ENCODE data around the gene ABCA2.

ABCA2 gene

DNA sequence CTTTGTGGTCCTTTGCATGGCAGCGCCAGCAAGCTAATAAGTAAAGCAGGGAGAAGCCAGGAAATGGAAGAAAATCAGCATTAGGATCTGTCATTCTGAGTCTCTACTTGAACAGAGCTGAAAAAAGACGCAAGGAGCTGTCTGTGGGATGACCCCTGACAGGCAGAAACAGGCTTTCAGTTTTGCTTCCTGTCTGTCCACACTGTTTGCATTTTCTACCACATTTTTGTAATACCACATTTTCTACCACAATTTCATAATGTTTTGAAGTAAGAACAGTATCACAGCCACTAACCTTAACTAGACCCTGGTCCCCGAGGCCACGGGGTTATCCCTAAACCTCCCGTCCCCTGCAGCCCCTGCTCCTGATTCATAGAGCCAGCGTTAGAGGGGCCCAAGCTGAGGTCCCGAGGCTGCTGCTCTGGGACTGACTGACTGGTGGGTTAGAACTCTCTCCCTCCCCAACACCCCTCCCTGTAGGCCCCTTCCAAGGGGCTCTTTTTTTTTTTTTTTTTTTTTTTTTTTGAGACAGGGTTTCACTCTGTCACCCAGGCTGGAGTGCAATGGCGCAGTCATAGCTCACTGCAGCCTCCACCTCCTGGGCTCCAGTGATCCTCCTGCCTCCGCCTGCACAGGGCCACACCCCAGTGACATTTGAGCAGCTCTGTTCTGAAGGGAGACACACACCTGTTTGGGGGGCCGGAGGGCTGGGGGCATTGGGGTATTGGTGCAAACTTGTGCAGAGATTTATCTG is 27.7 kb downstream of the ABCA2 start:
- DNase-seq: no peak

DNA sequence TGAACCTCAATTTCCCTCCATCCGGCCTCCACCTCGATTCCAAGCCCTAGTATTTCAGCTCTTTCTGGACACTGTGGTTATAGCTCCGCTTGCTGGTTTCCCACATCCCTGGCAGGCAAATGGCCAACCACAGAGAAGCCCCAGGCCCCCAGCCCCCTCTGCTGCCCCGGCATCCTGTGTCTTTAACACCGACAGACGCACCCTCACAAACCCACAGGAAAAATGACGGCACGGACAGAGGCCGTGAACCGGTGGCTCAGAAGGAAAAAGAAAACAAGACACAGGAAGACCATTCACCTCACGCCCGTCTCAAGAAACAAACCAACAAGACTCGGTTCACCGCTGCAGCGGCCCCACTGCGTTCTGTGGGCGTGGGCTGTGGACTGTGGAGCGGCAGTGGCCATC is 30.2 kb downstream of the ABCA2 start:
- DNase-seq: no peak

DNA sequence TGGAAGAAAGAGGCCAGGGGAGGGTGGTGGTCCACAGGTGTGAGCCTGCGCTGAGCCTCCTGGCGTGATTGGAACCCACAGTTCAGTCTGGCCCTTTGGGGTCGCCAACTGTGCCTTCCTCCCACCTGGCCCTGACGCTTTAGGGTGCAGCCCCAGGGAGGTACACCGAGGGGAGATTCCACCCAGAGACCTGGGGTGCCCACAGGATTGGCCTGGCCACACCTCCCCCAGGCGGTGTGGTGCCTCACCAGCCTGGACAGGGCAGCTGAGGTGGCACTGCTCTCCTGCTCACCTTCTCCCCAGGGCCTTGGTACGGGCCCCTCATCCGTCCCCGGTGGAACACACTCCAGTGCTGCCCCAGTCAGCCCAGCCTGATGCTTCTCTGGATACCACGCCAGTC is 30.7 kb downstream of the ABCA2 start:
- DNase-seq: no peak

DNA sequence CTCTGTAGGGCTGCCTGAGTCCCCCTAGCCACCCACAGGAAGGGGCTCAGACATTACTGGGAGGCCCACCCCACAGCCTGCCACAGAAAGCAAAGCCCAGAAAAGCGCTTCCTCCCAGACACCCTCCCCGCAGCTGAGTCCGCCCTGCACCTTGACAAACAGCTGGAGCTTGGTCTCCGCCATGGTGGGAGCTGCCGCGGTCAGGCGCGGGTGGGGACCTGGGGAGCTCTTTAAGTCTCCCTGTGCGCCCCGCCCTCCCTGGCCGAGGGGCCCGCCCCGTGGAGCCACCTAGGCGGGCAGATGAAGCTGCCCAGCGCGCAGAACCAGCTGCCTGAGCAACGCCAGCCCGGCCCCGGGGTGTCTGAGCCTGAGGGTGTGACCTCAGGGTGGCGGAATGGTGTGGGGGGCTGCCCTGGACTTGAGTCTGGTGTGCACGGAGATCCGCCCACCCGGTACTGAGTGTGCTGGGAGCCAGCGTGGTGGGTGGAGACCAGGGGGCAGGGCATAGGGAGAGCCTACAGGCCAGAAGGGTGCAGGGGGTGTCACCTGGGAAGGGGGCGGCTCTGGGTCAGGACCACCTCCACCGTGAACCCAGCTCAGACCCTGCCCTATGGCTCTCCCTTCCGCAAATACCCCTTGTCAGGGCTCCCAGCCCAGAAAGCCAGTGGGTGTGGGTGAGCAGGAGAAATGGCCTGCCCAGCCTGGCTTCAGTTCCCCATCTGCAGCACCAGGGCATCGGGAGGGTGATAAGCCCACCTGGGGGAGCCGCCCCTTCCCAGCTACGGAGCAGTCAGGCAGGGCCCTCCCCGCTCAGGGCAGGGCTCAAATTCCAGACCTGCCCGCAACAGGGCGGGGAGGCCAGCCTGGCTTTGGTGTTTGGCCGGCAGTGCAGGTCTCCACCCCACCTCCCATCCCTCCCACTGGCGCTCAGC is 31.4 kb downstream of the ABCA2 start, which contains the start of gene CLIC3:
TSS of gene CLIC3 (minus strand) at position 208 of the 932 bp plus-strand sequence. CDS start at position 183, 25 bp downstream.
- DNase-seq: no peak

DNA sequence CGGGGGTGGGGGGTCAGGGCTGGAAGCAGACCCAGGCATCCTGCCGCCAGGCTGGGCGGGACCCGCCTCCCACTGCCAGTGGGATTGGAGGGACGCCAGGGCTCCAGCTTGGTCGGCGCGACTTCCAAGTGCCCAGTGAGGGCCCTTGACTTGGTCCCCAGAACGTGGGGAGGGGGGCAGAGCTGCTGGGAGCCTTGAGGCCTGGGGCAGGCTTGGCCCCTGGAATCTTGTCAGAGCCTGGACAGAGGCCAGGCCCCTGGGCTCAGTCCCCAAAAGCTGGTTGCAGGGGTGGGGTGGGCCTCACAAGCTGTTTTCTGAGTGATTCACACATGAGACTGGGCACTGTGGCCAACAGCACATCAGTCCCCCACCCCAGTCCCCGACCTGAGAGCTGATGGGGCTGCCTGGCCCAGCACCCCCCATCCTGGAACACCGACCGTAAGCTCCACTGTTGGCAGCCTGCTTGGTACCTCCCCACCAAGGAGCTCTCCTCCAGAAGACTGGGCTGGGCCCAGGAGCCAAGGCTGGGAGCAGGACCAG is 32.2 kb downstream of the ABCA2 start:
- peak in 14 of 56 donors; percentile 24 to 52 (median 36) for DNase-seq

DNA sequence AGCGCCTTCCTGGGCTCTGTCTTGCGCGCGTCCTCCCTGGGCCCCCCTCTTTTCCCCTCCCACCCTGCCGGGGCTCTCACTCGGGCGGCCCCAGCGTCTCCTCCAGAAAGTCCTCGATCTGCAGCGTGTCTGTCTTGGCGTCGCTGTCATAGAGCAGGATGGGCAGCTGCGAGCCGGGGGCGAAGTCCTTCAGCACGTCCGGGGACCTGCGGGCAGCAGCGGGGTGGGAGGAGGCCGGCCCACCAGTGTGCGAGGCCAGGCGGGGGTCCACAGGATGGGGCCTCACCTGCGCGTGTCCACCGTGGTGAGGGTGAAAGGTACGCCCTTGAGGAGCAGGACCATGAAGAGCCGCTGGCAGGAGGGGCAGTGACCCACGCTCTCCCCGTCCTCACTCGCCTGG is 32.7 kb downstream of the ABCA2 start:
- DNase-seq: no peak

DNA sequence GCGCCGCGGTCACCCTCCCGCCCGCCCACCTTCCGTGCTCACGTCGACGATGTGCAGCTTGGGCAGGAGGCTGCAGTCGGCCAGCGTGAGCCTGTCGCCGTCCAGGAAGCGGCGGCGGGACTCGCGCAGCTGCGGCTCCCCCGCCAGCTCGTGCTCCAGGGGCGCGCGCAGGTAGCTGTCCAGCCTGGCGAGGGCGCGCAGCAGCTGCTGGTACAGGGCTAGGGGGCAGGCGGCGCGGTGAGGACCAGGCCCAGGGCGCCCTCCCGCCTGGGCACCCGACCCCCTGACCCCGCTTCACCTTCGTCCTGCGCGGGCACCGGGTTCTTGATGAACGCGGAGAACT is 33.2 kb downstream of the ABCA2 start:
- no peak for DNase-seq

DNA sequence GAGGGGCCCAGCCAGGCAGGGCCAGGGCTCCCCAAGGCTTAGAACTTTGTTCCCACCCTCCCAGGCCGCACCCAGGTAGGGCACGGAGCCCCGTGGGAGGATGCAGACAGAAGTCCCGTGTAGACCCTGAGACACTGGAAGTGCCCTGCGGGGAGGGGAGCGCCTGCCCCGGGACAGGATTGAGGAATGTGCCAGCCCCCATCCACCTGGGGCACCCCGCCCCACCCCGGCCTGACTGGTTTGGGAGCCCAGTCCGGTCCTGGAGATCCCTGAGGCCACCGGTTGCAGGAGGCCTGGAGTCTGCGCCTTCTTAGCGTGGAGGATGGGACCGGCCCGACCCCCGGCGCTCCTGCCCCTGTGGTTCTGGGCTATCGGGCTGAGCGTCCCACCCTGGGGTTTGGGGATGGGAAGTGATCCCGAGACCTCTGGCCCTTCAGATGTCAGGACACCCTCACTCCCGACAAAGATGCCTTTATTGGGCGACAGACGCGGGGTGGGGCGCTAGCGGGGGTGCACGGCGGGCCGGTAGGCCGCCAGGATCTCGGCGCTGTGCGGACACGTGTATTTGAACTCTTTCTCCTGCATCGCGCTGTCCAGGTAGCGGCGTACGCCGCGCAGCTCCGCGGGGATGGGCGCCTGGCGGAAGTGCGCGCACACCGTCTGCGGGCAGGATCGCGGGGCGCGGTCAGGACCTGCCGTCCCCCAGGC is 33.7 kb downstream of the ABCA2 start:
- no peak for DNase-seq

DNA sequence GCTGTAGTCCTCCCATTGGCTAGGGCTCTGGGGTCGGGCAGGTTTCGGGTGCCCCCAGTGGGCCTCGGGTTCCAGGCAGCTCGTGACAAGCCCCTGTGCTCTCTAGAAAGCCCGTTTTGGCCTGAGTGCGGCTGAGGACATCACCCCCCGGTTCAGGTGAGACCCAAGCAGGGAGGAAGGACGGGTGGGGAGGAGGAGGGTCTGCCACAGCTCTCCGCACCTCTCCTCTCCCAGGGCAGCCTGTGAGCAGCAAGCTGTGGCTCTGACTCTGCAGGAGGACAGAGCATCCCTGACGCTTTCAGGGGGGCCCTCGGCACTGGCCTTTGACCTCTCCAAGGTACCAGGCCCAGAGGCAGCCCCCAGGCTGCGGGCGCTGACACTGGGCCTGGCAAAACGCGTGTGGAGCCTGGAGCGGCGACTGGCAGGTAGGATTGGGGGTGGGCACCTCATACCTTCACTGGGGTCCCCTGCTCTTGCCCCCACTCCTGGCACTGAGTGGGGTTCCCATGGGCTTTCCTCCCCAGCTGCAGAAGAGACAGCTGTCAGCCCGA is 35.1 kb downstream of the ABCA2 start:
- no peak for DNase-seq

DNA sequence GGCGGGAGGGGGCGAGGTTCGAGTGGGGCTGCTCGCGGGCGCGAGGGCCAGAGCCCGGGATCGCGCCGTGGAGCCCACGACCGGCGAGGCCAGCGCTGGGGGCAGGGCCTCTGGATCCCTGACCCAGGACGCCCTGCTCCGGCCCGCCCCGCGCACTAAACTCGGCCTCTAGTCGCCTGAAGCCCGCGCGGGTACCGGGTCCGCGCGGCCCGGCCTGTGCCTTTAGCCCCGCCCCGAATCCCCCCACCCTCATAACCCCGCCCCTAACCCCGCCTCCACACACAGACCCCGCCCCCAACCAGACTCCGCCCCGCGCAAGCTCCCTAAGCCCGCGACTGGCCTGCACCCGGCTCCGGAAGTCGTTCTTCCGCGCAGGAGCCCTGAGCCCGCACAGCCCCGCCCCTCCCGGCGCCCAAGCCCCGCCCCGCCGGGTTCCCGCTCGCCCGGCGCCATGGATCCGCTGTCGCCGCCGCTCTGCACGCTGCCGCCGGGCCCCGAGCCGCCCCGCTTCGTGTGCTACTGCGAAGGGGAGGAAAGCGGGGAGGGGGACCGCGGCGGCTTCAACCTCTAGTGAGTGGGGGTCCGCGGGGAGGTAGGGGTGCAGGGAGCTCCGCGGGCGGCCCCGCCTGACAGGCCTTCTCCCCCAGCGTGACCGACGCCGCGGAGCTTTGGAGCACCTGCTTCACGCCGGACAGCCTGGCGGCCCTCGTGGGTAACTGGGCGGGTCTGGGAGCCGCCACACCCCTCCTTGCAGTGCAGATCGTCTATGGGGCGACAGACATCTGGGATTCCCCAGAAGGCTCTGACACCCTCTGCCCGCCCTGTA is 35.8 kb downstream of the ABCA2 start, which contains the start of gene PAXX:
TSS of gene PAXX (plus strand) at position 430 of the 826 bp plus-strand sequence. CDS start at position 452, 22 bp downstream.
- DNase-seq: peak; percentile 23 to 94 (median 83)

DNA sequence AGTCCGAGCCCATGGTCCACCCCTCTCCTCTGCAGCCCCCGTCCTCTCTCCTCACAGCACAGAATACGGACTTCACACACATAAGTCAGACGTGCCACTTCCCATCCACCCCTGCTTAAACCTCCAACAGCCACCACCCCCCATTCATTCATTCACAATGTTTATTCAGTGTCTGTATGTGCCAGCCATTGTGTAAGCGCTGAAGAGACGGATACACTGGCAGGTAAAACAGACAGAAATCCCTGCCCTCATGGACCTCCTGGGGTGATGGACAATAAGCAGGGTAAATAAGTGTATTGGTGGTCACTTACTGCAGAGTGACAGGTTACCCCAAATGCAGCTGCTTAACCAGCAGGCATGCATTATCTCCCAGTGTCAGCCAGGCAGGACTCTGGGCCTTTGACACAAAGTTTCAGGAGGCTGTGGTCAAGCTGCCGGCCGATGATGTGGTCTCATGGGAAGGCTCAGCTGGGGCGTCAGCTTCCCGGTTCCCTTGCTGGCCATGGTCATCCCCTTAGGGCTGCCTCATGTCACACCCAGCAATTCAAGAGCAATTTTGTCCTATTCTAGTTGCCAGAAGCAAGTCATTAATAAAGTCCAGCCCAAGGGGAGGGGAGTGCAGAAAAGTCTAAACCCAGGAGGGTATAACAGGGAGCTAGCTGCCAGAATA is 37.7 kb downstream of the ABCA2 start:
- no peak for DNase-seq

DNA sequence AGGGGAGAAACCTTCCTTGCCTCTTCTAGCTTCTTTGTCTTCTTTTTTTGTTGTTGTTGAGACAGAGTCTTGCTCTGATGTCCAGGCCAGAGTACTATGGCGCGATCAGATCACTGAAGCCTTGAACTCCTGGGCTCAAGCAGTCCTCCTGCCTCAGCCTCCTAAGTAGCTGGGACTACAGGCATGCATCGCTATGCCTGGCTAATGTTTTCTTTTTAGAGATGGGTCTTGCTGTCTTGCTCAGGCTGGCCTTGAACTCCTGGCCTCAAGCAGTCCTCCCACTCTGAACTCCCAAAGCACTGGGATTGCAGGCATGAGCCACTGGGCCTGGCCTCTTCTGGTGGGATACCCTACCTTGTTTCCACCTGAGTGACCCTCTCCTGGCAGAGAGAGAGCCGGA is 39.2 kb downstream of the ABCA2 start:
- no peak for DNase-seq

DNA sequence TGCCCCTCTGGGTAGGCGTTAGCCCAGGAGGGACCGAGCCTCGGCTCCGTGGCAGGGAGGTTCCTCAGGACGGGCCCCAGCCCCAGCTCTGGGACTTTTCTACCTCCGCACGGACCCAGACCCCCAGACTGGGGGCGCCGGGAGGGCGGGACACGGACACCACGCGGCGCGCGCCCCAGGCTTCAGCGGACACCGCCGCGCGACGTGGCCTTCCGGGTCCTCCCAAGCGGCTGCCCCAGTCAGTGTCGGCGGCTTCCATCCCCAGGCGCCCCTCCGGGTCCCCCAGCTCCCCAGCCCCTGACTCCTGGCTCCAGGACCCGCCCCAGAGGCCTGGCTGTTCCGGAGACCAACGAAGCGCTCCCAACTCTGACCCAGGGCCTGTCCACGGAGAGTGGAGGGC is 42.2 kb downstream of the ABCA2 start:
- DNase-seq: no peak

DNA sequence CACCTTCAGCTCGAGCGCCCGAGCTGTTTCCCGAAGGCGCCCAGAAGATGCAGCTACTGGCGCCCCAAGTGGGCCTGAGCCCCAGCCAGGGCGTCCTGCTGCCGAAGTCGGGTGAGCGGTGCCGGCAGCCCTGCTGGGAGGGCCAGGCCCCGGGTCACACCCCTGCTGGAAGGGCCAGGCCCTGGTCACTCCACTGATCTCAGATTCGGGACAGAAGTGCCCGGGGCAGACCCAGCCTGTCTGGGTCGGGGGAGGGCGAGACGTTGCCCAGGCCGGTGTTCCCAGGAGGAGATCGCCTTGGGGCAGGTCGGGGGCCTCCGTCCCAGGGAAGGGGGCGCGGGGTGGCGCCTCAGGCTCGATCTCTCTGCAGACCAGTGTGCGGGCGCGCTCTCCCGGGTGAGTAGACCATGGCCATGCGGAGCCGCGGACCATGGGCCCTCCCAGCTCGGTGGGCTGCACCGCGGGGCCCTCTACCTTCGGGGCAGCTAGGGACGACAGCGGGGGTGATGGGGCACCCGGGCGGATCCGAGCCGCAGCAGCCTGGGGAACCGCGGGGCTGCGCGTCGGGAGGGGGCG is 42.9 kb downstream of the ABCA2 start:
- DNase-seq: peak in 2 of 56 donors; percentile 48 to 49

DNA sequence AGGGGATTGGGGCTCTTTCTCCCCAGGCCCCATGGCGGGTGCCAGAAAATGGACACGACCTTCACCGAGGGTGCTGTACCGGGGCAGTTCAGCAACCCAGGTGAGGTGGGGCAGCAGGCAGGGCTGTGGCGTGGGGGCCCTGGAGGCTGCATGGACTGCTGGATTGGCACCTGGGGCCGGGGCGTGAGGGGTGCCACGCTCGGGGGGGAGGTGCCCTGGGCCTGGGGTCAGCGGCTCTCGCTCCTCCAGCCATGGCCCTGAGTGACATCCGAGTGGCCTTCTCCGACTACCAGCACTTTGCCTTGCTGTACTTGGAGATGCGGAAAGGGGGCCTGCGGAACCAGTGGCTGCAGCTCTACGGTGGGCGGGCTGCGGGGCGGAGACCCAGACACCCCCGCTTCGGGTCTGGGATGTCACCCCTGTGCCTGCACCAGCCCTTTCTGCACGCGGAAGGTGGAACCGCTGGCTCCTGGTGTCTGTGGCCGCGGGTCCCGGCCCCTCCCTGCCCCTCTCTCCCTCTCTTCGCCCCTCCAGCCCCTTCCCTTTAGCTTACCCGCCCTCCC is 43.5 kb downstream of the ABCA2 start:
- peak in 3 of 56 donors; percentile 33 to 60 (median 41) for DNase-seq

DNA sequence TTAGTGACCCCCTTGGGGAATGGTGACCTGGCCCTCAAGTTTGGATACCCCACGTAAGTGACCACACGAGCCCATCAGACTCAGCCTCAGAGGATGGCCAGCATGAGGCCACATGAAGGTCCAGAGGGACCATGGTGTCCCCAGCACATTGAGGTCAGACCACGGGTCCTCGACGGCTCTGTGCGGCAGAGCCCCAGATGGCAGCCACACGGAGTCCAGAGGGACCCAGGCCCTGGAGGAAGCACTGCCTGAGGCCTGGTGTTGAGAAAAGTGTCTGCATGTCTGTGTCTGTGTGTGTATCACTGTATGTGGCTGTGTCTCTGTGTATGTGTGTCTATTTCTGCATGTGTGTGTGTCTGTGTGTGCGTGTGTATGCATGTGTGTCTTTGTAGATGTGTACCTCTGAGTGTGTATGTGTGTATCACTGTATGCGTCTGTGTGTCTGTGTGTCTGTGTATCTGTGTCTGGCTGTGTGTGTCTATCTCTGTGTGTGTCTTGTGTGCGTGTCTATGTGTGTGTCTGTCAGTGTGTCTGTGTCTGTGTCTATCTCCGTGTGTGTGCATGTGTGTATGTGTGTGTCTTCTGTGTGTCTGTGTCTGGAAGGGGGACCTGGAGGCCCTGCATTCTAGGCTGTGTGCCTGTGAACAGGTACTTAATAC is 44.3 kb downstream of the ABCA2 start:
- peak in 4 of 56 donors; percentile 29 to 72 (median 53) for DNase-seq

DNA sequence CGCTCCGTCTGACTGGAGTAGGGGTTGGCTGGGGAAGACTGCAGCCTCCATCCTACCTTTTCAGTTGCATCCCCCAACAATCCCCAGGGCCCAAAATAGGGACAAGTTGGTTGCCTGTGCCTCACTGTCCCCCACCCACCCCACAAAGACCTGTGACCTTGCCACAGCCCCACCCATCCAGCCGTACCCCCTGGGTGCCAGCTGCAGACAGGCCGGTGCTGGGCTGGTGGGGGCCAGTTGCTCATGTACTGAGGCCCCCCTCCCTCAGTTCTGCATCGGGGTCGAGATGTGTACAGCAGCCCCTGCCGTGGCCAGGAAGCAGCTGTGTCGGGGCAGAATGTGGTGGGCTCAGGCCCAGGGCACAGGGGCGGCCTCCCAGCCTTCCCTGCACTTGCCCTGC is 44.9 kb downstream of the ABCA2 start:
- DNase-seq: peak in 13 of 56 donors; percentile 39 to 81 (median 65)

Data from amygdala (tissue), 56 donors.